GM12878 (cell line): ENCODE data around the gene CD9. TPM values are rescaled to one million over a fixed set of nuclear protein-coding genes. Genes with fewer than 3 reads are reported as not detected.
A peak's percentile ranks its signal among the peaks of the same experiment; 100 is the strongest.

Experiments
- BHLHE40 ChIP-seq, 2 experiments: fragments of 450-650 bp in 1 of 2; IDR thresholded peaks; 2 replicates each; pipeline ENCODE4 v1.6.1; 2011 to 2017; ENCODE audit warnings: low read depth in 2 of 2, borderline replicate concordance in 1 of 2, improper control_type of control experiment in 1 of 2, low read length in 1 of 2, mild to moderate bottlenecking in 1 of 2
- CBFB ChIP-seq: IDR thresholded peaks from 2 replicates; pipeline ENCODE4 v1.6.1; 2016; ENCODE audit warnings: antibody characterized with exemption, low read depth
- FOXK2 ChIP-seq: fragments of 450-650 bp; IDR thresholded peaks from 2 replicates; pipeline ENCODE4 v1.6.1; 2017; ENCODE audit warnings: mild to moderate bottlenecking, moderate library complexity
- GATAD2B ChIP-seq: fragments of 450-650 bp; conservative IDR thresholded peaks from 2 replicates; pipeline ENCODE4 v1.6.1; 2017; ENCODE audit warnings: low read depth, mild to moderate bottlenecking, moderate library complexity
- HDAC2 ChIP-seq: fragments of 200-600 bp; sonication (generic); IDR thresholded peaks from 2 replicates; pipeline ENCODE4 v1.6.1; 2017
- KLF5 ChIP-seq: fragments of 450-650 bp; IDR thresholded peaks from 2 replicates; pipeline ENCODE4 v1.6.1; 2014; ENCODE audit warnings: mild to moderate bottlenecking; ENCODE audit not compliant: partially characterized antibody
- MTA2 ChIP-seq: fragments of 450-650 bp; IDR thresholded peaks from 2 replicates; pipeline ENCODE4 v1.6.1; 2016; ENCODE audit warnings: low read depth, mild to moderate bottlenecking, moderate library complexity
- MXI1 ChIP-seq: fragments of 150-350 bp; IDR thresholded peaks from 2 replicates; pipeline ENCODE4 v1.6.1; 2011; ENCODE audit warnings: low read depth, mild to moderate bottlenecking, inconsistent platforms, low read length, improper control_type of control experiment
- NR2C1 ChIP-seq: fragments of 450-650 bp; IDR thresholded peaks from 2 replicates; pipeline ENCODE4 v1.6.1; 2017; ENCODE audit warnings: antibody characterized with exemption, mild to moderate bottlenecking, moderate library complexity
- NR2F1 ChIP-seq: fragments of 450-650 bp; conservative IDR thresholded peaks from 2 replicates; pipeline ENCODE4 v1.6.1; 2017; ENCODE audit warnings: mild to moderate bottlenecking
- POLR2A ChIP-seq: IDR thresholded peaks from 2 replicates; pipeline ENCODE4 v1.6.1; 2011; ENCODE audit warnings: low read depth, mild to moderate bottlenecking, low read length
- RAD21 ChIP-seq: IDR thresholded peaks from 2 replicates; pipeline ENCODE4 v1.6.1; 2011; ENCODE audit warnings: mild to moderate bottlenecking, low read depth, low read length, moderate library complexity; ENCODE audit not compliant: insufficient read depth
- SP1 ChIP-seq: IDR thresholded peaks from one replicate; pipeline ENCODE4 v1.6.1; 2011; ENCODE audit warnings: low read depth, low read length
- SPI1 ChIP-seq: IDR thresholded peaks from 2 replicates; pipeline ENCODE4 v1.6.1; 2011; ENCODE audit warnings: low read depth, mild to moderate bottlenecking, low read length, moderate library complexity, borderline replicate concordance; ENCODE audit not compliant: insufficient read depth
- polyA plus RNA-seq, 11 experiments: library from polyadenylated mRNA; depleted of rRNA in 4 of 11; unstranded in 6 of 11; stranded (reverse) in 5 of 11; fragments of >200 nt; fragmentation: Nextera tagmentation in 4 of 11; fragmentation: Illumina TruSeq in 1 of 11; extraction: Ambion mirVana in 4 of 11; extraction: Trizol in 1 of 11; gene quantifications; 1 replicate in 1 of 11; 2 replicates in 10 of 11; pipeline versions ENCODE4 v1.2.1 to v1.2.3, GENCODE V29; 2011 to 2016; ENCODE audit warnings: inconsistent platforms in 2 of 11, missing spikeins in 2 of 11, low read depth in 1 of 11
- total RNA-seq, 4 experiments: library from RNA; depleted of rRNA in 3 of 4; stranded (reverse); fragments of >200 nt in 3 of 4; fragmentation: Illumina TruSeq in 1 of 4; extraction: Trizol in 1 of 4; gene quantifications; 2 replicates each; pipeline versions ENCODE4 v1.2.1 to v1.2.3, GENCODE V29; 2013 to 2021
- TF ChIP-seq, protein P1 (sequence below): IDR thresholded peaks from 2 replicates; pipeline ENCODE4 v1.6.1; 2011; ENCODE audit warnings: low read depth, mild to moderate bottlenecking, low read length, moderate library complexity, borderline replicate concordance; ENCODE audit errors: extremely low read depth
- TF ChIP-seq, protein P2 (sequence below): IDR thresholded peaks from 2 replicates; pipeline ENCODE4 v1.6.1; 2011; ENCODE audit warnings: low read depth, low read length, improper control_type of control experiment, borderline replicate concordance
- TF ChIP-seq, protein P3 (sequence below): fragments of 450-650 bp; IDR thresholded peaks from 2 replicates; pipeline ENCODE4 v1.6.1; 2017; ENCODE audit warnings: mild to moderate bottlenecking, low read depth, inconsistent platforms; ENCODE audit not compliant: poor library complexity, severe bottlenecking
- TF ChIP-seq, protein P4 (sequence below): IDR thresholded peaks from 2 replicates; pipeline ENCODE4 v1.6.1; 2012; ENCODE audit warnings: low read depth, low read length, improper control_type of control experiment
- TF ChIP-seq, protein P5 (sequence below): IDR thresholded peaks from 2 replicates; pipeline ENCODE4 v1.6.1; 2012; ENCODE audit warnings: improper control_type of control experiment, low read depth, low read length; ENCODE audit not compliant: insufficient replicate concordance

The CD9 gene
- total and polyA plus RNA-seq, 10 of the 15 experiments (the other 5 are each of a cell fraction or from before 2014, with no cell fraction given), result 4.8 to 29.9 (median 9.7) TPM

DNA sequence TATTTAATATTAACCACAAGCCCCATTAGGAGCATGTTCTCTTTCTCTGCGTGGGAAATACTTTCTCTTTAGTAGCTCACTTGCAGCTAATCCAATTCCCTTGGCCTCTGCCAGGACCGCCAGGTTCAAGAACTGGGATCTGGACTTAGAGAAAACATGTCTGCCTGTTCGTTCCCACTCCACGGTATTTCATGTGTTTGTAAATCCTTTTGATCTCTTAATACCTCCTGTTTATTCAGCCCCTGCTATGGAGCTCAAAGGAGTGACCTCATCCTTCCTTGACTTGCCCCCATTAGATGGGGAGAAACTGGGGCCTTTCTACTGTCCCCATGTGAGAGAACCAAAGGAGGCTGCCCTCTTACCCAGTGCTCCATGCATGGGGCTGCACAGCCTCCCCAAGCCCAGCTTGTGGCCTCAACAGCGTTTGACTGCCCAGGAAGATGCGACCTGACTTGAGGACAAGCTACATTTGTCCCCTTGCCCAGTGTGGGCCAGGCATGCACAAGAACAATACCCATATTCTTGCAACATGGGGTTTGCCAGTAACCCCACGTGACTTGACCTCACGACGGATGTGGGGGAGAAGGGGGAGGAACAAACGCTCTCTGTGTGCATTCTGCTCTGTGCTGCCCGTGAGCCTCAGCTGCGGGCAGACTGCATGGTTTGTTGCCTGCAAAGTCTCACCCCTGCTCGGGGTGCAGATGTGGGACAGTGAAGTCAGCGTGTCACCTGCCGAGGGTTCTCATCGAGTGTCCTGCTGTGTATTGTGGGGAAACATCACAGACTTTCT lies 30.3 kb downstream of the CD9 start (continued):
- TF ChIP-seq, protein P1, sequence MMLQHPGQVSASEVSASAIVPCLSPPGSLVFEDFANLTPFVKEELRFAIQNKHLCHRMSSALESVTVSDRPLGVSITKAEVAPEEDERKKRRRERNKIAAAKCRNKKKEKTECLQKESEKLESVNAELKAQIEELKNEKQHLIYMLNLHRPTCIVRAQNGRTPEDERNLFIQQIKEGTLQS, result no peak
- TF ChIP-seq, protein P2, sequence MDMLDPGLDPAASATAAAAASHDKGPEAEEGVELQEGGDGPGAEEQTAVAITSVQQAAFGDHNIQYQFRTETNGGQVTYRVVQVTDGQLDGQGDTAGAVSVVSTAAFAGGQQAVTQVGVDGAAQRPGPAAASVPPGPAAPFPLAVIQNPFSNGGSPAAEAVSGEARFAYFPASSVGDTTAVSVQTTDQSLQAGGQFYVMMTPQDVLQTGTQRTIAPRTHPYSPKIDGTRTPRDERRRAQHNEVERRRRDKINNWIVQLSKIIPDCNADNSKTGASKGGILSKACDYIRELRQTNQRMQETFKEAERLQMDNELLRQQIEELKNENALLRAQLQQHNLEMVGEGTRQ, result peak; percentile 86
- TF ChIP-seq GATAD2B (0 out of 2 replicates have a peak, but pooled peaks have one; percentile 47), SP1 (peak; percentile 17), FOXK2 (peak; percentile 35; the same call in 1 of the 2 replicates), CBFB (peak; percentile 32; the same call in 1 of the 2 replicates), MXI1 (peak; percentile 60; the same call in 1 of the 2 replicates), HDAC2 (no peak), BHLHE40 (IDR thresholded peaks at IDR 0.05; ENCODE audit: borderline replicate concordance in 1 of 2, low read depth in 2 of 2, low read length in 1 of 2) (peak; percentile 91 to 97), POLR2A (peak; percentile 16; the same call in 1 of the 2 replicates), SPI1 (no peak), NR2C1 (no peak), MTA2 (peak; percentile 53; the same call in 1 of the 2 replicates), RAD21 (no peak), KLF5 (no peak), NR2F1 (peak; percentile 45; the same call in 1 of the 2 replicates)
- TF ChIP-seq, protein P3, sequence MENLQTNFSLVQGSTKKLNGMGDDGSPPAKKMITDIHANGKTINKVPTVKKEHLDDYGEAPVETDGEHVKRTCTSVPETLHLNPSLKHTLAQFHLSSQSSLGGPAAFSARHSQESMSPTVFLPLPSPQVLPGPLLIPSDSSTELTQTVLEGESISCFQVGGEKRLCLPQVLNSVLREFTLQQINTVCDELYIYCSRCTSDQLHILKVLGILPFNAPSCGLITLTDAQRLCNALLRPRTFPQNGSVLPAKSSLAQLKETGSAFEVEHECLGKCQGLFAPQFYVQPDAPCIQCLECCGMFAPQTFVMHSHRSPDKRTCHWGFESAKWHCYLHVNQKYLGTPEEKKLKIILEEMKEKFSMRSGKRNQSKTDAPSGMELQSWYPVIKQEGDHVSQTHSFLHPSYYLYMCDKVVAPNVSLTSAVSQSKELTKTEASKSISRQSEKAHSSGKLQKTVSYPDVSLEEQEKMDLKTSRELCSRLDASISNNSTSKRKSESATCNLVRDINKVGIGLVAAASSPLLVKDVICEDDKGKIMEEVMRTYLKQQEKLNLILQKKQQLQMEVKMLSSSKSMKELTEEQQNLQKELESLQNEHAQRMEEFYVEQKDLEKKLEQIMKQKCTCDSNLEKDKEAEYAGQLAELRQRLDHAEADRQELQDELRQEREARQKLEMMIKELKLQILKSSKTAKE, result peak; percentile 55
- TF ChIP-seq, protein P4, sequence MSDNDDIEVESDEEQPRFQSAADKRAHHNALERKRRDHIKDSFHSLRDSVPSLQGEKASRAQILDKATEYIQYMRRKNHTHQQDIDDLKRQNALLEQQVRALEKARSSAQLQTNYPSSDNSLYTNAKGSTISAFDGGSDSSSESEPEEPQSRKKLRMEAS, result peak; percentile 81; the same call in 1 of the 2 replicates
- TF ChIP-seq, protein P5, sequence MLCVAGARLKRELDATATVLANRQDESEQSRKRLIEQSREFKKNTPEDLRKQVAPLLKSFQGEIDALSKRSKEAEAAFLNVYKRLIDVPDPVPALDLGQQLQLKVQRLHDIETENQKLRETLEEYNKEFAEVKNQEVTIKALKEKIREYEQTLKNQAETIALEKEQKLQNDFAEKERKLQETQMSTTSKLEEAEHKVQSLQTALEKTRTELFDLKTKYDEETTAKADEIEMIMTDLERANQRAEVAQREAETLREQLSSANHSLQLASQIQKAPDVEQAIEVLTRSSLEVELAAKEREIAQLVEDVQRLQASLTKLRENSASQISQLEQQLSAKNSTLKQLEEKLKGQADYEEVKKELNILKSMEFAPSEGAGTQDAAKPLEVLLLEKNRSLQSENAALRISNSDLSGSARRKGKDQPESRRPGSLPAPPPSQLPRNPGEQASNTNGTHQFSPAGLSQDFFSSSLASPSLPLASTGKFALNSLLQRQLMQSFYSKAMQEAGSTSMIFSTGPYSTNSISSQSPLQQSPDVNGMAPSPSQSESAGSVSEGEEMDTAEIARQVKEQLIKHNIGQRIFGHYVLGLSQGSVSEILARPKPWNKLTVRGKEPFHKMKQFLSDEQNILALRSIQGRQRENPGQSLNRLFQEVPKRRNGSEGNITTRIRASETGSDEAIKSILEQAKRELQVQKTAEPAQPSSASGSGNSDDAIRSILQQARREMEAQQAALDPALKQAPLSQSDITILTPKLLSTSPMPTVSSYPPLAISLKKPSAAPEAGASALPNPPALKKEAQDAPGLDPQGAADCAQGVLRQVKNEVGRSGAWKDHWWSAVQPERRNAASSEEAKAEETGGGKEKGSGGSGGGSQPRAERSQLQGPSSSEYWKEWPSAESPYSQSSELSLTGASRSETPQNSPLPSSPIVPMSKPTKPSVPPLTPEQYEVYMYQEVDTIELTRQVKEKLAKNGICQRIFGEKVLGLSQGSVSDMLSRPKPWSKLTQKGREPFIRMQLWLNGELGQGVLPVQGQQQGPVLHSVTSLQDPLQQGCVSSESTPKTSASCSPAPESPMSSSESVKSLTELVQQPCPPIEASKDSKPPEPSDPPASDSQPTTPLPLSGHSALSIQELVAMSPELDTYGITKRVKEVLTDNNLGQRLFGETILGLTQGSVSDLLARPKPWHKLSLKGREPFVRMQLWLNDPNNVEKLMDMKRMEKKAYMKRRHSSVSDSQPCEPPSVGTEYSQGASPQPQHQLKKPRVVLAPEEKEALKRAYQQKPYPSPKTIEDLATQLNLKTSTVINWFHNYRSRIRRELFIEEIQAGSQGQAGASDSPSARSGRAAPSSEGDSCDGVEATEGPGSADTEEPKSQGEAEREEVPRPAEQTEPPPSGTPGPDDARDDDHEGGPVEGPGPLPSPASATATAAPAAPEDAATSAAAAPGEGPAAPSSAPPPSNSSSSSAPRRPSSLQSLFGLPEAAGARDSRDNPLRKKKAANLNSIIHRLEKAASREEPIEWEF, result peak; percentile 72
